HepG2 (cell line): ENCODE measurements around the gene SLC35D2. TPM values are rescaled to one million over a fixed set of nuclear protein-coding genes. Genes with fewer than 3 reads are reported as not detected.

Source experiments
- AGO2 ChIP-seq: fragments of 200-400 bp; formaldehyde crosslinking; optimal IDR thresholded peaks from 2 replicates; pipeline ENCODE3; 2017; ENCODE audit warnings: mild to moderate bottlenecking, low read depth, low read length, moderate library complexity
- KAT8 ChIP-seq: IDR thresholded peaks from 2 replicates; pipeline ENCODE4 v1.6.1; 2016; ENCODE audit warnings: missing genetic modification reagents, missing compliant biosample characterization
- NCOA2 ChIP-seq: sonication (generic); formaldehyde crosslinking; IDR thresholded peaks from 2 replicates; pipeline ENCODE4 v1.8.0; 2022; ENCODE audit warnings: inconsistent platforms
- PITX1 ChIP-seq: sonication (generic); formaldehyde crosslinking; IDR thresholded peaks from 2 replicates; pipeline ENCODE4 v1.5.1; 2020; ENCODE audit warnings: mild to moderate bottlenecking, missing genetic modification reagents
- RARG ChIP-seq: sonication (generic); formaldehyde crosslinking; IDR thresholded peaks from 2 replicates; pipeline ENCODE4 v1.4.0; 2020; ENCODE audit warnings: low read depth, mild to moderate bottlenecking, missing genetic modification reagents
- SP2 ChIP-seq: sonication (generic); formaldehyde crosslinking; IDR thresholded peaks from 2 replicates; pipeline ENCODE4 v1.5.1; 2020; ENCODE audit warnings: mild to moderate bottlenecking, missing genetic modification reagents
- SSRP1 ChIP-seq: IDR thresholded peaks from 2 replicates; pipeline ENCODE4 v1.6.1; 2016; ENCODE audit warnings: control low read depth
- ZBTB8A ChIP-seq: sonication (generic); formaldehyde crosslinking; IDR thresholded peaks from 2 replicates; pipeline ENCODE4 v1.4.0; 2020; ENCODE audit warnings: mild to moderate bottlenecking, low read depth, missing genetic modification reagents, borderline replicate concordance
- ZFP62 ChIP-seq: sonication (generic); formaldehyde crosslinking; IDR thresholded peaks from 2 replicates; pipeline ENCODE4 v1.4.0; 2020; ENCODE audit warnings: missing genetic modification reagents
- ZFY ChIP-seq: sonication (generic); formaldehyde crosslinking; IDR thresholded peaks from 2 replicates; pipeline ENCODE4 v1.4.0; 2020; ENCODE audit warnings: missing genetic modification reagents
- ZFYVE20 ChIP-seq: sonication (generic); formaldehyde crosslinking; IDR thresholded peaks from 2 replicates; pipeline ENCODE4 v1.8.0; 2023; ENCODE audit warnings: low read depth, mild to moderate bottlenecking, moderate library complexity, missing genetic modification reagents, borderline replicate concordance
- ZNF256 ChIP-seq: sonication (generic); formaldehyde crosslinking; conservative IDR thresholded peaks from 2 replicates; pipeline ENCODE4 v1.4.0; 2020; ENCODE audit warnings: missing genetic modification reagents
- ZNF260 ChIP-seq: sonication (generic); formaldehyde crosslinking; IDR thresholded peaks from 2 replicates; pipeline ENCODE4 v1.4.0; 2020; ENCODE audit warnings: missing genetic modification reagents, low read depth, mild to moderate bottlenecking, borderline replicate concordance
- ZNF343 ChIP-seq: sonication (generic); formaldehyde crosslinking; IDR thresholded peaks from 2 replicates; pipeline ENCODE4 v1.4.0; 2020; ENCODE audit warnings: mild to moderate bottlenecking, missing genetic modification reagents
- ZNF841 ChIP-seq: sonication (generic); formaldehyde crosslinking; IDR thresholded peaks from 2 replicates; pipeline ENCODE4 v1.8.1; 2023; ENCODE audit warnings: missing genetic modification reagents, borderline replicate concordance
- polyA plus RNA-seq, 8 experiments: library from polyadenylated mRNA; depleted of rRNA in 3 of 8; stranded (reverse) in 7 of 8; unstranded in 1 of 8; fragments of >200 nt; fragmentation: Illumina TruSeq in 4 of 8; extraction: Trizol in 4 of 8; gene quantifications; 2 replicates each; pipeline versions ENCODE4 v1.2.1 to v1.2.3, GENCODE V29; 2011 to 2016; ENCODE audit warnings: low read depth in 4 of 8, missing spikeins in 1 of 8, mixed read lengths in 1 of 8; ENCODE audit not compliant: insufficient read depth in 1 of 8
- total RNA-seq, 5 experiments: library from RNA; depleted of rRNA; stranded (reverse); fragments of >200 nt; fragmentation: Illumina TruSeq; extraction: Trizol; gene quantifications; 2 replicates each; pipeline ENCODE4 v1.2.3, GENCODE V29; 2016; ENCODE audit warnings: low read depth in 1 of 5
- TF ChIP-seq, protein P1 (sequence below): sonication (generic); formaldehyde crosslinking; conservative IDR thresholded peaks from 2 replicates; pipeline ENCODE4 v1.8.1; 2023; ENCODE audit warnings: missing genetic modification reagents
- TF ChIP-seq, protein P2 (sequence below): fragments of 450-650 bp; IDR thresholded peaks from 2 replicates; pipeline ENCODE4 v1.6.1; 2017; ENCODE audit warnings: mild to moderate bottlenecking
- TF ChIP-seq, protein P3 (sequence below): sonication (generic); formaldehyde crosslinking; IDR thresholded peaks from 2 replicates; pipeline ENCODE4 v1.4.0; 2020; ENCODE audit warnings: missing genetic modification reagents
- TF ChIP-seq, protein P4 (sequence below): sonication (generic); formaldehyde crosslinking; IDR thresholded peaks from 2 replicates; pipeline ENCODE4 v1.5.1; 2020; ENCODE audit warnings: mild to moderate bottlenecking, missing genetic modification reagents, moderate library complexity
- TF ChIP-seq, protein P5 (sequence below): sonication (generic); formaldehyde crosslinking; conservative IDR thresholded peaks from 2 replicates; pipeline ENCODE4 v1.4.0; 2020; ENCODE audit warnings: mild to moderate bottlenecking, missing genetic modification reagents, moderate library complexity

SLC35D2 gene
- total and polyA plus RNA-seq, 2 of the 13 experiments (the other 11 are each of a cell fraction or from before 2014, with no cell fraction given), result 96.2 to 103 TPM

DNA sequence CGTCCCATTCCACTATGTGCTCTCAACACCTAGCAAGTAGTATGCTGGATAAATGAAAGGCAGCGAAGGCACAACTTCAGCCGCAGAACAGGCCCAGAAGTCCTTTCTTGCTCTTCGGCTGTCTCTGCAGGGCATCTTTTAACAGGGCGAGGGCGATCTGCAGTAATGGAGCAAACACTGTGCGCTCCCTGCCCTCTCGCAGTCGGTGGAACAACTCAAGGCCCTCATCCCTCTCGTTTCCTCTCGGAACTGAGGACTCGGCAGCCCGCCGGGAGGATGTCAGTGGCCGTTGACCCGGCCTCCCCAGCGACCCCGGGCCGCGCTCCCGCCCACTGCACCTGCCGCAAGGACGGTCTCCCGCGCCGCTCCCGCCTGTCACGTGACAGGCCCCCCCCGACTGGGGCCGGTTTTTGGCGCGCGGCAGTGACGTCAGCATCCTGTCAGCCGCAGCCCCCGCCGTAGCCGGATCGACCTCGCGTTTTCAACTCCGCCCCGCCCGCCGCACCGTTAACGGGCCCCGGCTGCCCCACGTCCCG lies 33.6 kb upstream of the SLC35D2 start (continued):
- 0 out of 2 replicates have a peak, but pooled peaks have one; percentile 45 for TF ChIP-seq ZNF260
- TF ChIP-seq ZNF841 (CRISPR knock-in tag), result no peak
- TF ChIP-seq NCOA2 (CRISPR knock-in tag), result no peak
- TF ChIP-seq ZFP62 (CRISPR knock-in tag), result no peak
- TF ChIP-seq RARG, result no peak
- TF ChIP-seq PITX1, result peak; percentile 74
- no peak for TF ChIP-seq ZBTB8A (CRISPR knock-in tag)
- TF ChIP-seq ZFY (CRISPR knock-in tag), result peak; percentile 89
- TF ChIP-seq, protein P1, sequence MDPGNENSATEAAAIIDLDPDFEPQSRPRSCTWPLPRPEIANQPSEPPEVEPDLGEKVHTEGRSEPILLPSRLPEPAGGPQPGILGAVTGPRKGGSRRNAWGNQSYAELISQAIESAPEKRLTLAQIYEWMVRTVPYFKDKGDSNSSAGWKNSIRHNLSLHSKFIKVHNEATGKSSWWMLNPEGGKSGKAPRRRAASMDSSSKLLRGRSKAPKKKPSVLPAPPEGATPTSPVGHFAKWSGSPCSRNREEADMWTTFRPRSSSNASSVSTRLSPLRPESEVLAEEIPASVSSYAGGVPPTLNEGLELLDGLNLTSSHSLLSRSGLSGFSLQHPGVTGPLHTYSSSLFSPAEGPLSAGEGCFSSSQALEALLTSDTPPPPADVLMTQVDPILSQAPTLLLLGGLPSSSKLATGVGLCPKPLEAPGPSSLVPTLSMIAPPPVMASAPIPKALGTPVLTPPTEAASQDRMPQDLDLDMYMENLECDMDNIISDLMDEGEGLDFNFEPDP (CRISPR knock-in tag), result peak; percentile 97; the same call in 1 of the 2 replicates
- TF ChIP-seq, protein P2, sequence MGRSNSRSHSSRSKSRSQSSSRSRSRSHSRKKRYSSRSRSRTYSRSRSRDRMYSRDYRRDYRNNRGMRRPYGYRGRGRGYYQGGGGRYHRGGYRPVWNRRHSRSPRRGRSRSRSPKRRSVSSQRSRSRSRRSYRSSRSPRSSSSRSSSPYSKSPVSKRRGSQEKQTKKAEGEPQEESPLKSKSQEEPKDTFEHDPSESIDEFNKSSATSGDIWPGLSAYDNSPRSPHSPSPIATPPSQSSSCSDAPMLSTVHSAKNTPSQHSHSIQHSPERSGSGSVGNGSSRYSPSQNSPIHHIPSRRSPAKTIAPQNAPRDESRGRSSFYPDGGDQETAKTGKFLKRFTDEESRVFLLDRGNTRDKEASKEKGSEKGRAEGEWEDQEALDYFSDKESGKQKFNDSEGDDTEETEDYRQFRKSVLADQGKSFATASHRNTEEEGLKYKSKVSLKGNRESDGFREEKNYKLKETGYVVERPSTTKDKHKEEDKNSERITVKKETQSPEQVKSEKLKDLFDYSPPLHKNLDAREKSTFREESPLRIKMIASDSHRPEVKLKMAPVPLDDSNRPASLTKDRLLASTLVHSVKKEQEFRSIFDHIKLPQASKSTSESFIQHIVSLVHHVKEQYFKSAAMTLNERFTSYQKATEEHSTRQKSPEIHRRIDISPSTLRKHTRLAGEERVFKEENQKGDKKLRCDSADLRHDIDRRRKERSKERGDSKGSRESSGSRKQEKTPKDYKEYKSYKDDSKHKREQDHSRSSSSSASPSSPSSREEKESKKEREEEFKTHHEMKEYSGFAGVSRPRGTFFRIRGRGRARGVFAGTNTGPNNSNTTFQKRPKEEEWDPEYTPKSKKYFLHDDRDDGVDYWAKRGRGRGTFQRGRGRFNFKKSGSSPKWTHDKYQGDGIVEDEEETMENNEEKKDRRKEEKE, result no peak
- TF ChIP-seq ZNF256 (CRISPR knock-in tag), result no peak
- TF ChIP-seq, protein P3, sequence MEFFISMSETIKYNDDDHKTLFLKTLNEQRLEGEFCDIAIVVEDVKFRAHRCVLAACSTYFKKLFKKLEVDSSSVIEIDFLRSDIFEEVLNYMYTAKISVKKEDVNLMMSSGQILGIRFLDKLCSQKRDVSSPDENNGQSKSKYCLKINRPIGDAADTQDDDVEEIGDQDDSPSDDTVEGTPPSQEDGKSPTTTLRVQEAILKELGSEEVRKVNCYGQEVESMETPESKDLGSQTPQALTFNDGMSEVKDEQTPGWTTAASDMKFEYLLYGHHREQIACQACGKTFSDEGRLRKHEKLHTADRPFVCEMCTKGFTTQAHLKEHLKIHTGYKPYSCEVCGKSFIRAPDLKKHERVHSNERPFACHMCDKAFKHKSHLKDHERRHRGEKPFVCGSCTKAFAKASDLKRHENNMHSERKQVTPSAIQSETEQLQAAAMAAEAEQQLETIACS (CRISPR knock-in tag), result peak; percentile 75
- TF ChIP-seq KAT8 (CRISPR knock-in tag), result peak; percentile 79; the same call in 1 of the 2 replicates
- TF ChIP-seq ZFYVE20, result no peak
- TF ChIP-seq ZNF343 (CRISPR knock-in tag), result peak; percentile 85
- TF ChIP-seq, protein P4, sequence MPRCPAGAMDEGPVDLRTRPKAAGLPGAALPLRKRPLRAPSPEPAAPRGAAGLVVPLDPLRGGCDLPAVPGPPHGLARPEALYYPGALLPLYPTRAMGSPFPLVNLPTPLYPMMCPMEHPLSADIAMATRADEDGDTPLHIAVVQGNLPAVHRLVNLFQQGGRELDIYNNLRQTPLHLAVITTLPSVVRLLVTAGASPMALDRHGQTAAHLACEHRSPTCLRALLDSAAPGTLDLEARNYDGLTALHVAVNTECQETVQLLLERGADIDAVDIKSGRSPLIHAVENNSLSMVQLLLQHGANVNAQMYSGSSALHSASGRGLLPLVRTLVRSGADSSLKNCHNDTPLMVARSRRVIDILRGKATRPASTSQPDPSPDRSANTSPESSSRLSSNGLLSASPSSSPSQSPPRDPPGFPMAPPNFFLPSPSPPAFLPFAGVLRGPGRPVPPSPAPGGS (CRISPR knock-in tag), result no peak; the same call in none of the 2 replicates
- 0 out of 2 replicates have a peak, but pooled peaks have one; percentile 70 for TF ChIP-seq SSRP1 (CRISPR knock-in tag)
- TF ChIP-seq, protein P5, sequence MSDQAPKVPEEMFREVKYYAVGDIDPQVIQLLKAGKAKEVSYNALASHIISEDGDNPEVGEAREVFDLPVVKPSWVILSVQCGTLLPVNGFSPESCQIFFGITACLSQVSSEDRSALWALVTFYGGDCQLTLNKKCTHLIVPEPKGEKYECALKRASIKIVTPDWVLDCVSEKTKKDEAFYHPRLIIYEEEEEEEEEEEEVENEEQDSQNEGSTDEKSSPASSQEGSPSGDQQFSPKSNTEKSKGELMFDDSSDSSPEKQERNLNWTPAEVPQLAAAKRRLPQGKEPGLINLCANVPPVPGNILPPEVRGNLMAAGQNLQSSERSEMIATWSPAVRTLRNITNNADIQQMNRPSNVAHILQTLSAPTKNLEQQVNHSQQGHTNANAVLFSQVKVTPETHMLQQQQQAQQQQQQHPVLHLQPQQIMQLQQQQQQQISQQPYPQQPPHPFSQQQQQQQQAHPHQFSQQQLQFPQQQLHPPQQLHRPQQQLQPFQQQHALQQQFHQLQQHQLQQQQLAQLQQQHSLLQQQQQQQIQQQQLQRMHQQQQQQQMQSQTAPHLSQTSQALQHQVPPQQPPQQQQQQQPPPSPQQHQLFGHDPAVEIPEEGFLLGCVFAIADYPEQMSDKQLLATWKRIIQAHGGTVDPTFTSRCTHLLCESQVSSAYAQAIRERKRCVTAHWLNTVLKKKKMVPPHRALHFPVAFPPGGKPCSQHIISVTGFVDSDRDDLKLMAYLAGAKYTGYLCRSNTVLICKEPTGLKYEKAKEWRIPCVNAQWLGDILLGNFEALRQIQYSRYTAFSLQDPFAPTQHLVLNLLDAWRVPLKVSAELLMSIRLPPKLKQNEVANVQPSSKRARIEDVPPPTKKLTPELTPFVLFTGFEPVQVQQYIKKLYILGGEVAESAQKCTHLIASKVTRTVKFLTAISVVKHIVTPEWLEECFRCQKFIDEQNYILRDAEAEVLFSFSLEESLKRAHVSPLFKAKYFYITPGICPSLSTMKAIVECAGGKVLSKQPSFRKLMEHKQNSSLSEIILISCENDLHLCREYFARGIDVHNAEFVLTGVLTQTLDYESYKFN (CRISPR knock-in tag), result peak; percentile 77
- TF ChIP-seq AGO2, result no peak
- peak; percentile 75 for TF ChIP-seq SP2 (CRISPR knock-in tag)
